Measurements from ENCODE around the gene DMXL1. TPM values are rescaled to one million over a fixed set of nuclear protein-coding genes. Genes with fewer than 3 reads are reported as not detected.

The DMXL1 gene
- total and polyA plus RNA-seq, 8 donors, result 9.9 to 30.5 (median 23.5) TPM

- H3K36me3 ChIP-seq, result no peaks in the 10 kb centered on the region
- no peaks in the 10 kb centered on the region for H3K9me3 ChIP-seq
- DNase-seq, result no peak
- intact Hi-C loops (cut with DNase I), result no loop called here
- ATAC-seq, result no peak
- no peaks in the 10 kb centered on the region for H3K27me3 ChIP-seq
- H3K4me1 ChIP-seq, result no peaks in the 10 kb centered on the region
- no peak for FAIRE-seq
- H3K4me3 ChIP-seq, result no peak overlapping the region
- H3K27ac ChIP-seq, result no peak overlapping the region
- WGBS, 2 donors, result 93 to 94% methylated on average over 3 of the region's 3 CpGs
- TF ChIP-seq CTCF (IDR thresholded peaks at IDR 0.05), result no peak
Measured at GRCh38 chr5:119243888-119244287, 173.0 kb downstream of the DMXL1 start.

- Histone ChIP-seq H3K27ac (no peak overlapping the region), H3K4me1 (no peaks in the 10 kb centered on the region), H3K4me3 (no peak overlapping the region), H3K9me3 (no peaks in the 10 kb centered on the region), H3K27me3 (no peaks in the 10 kb centered on the region), H3K36me3 (no peaks in the 10 kb centered on the region)
- FAIRE-seq (no peak), ATAC-seq (no peak), DNase-seq (no peak)
- TF ChIP-seq CTCF (IDR thresholded peaks at IDR 0.05), result no peak
- intact Hi-C loops (cut with DNase I), result no loop called here
- 92 to 93% methylated on average over 7 of the region's 7 CpGs for whole genome bisulfite sequencing, 2 donors
Measured at GRCh38 chr5:119250946-119251901, 180.3 kb downstream of the DMXL1 start.

- no peaks in the 10 kb centered on the region for H3K4me1 ChIP-seq
- H3K27me3 ChIP-seq, result no peaks in the 10 kb centered on the region
- FAIRE-seq (no peak), ATAC-seq (peak in 1 of 4 donors; percentile 39), DNase-seq (peak in 1 of 6 donors; percentile 27)
- no peak overlapping the region for H3K4me3 ChIP-seq
- no peak overlapping the region for H3K27ac ChIP-seq
- WGBS, 2 donors, result 95 to 96% methylated on average over 5 of the region's 5 CpGs
- intact Hi-C loops (cut with DNase I), result no loop called here
- H3K9me3 ChIP-seq, result no peaks in the 10 kb centered on the region
- TF ChIP-seq CTCF (IDR thresholded peaks at IDR 0.05), result no peak
- no peaks in the 10 kb centered on the region for H3K36me3 ChIP-seq
Measured at GRCh38 chr5:119255571-119256356, 184.9 kb downstream of the DMXL1 start.

GRCh38 chr5:119257613-119258012, 186.7 kb downstream of the DMXL1 start:
- Histone ChIP-seq H3K27ac (no peak overlapping the region), H3K27me3 (no peaks in the 10 kb centered on the region), H3K9me3 (no peaks in the 10 kb centered on the region), H3K4me1 (no peaks in the 10 kb centered on the region), H3K4me3 (no peak overlapping the region), H3K36me3 (no peaks in the 10 kb centered on the region)
- no peak for ATAC-seq
- DNase-seq, result no peak
- WGBS, 2 donors, result 92 to 94% methylated on average over 3 of the region's 3 CpGs
- intact Hi-C loops (cut with DNase I), result no loop called here
- TF ChIP-seq CTCF (IDR thresholded peaks at IDR 0.05), result no peak
- FAIRE-seq, result no peak
